HepG2 (cell line): Measurements from ENCODE around the gene LCN12. TPM values are rescaled to one million over a fixed set of nuclear protein-coding genes. Genes with fewer than 3 reads are reported as not detected.
A peak's percentile ranks its signal among the peaks of the same experiment; 100 is the strongest.

Experiments
- ATAC-seq: fragments of 200-7000 bp; cut with Tn5 transposase; 3 replicates; pipeline ENCODE4 v1.9.1; 2020; ENCODE audit warnings: mild to moderate bottlenecking, moderate library complexity
- BruUV-seq: library from RNA; stranded (reverse); fragments of 400-500 nt; replicated peaks from 2 replicates; lab custom pipeline; 2021; lab: Mats Ljungman, UMichigan
- CTCF ChIA-PET: fragments of 300-600 bp; formaldehyde crosslinking; extraction: SDS; loops from one replicate; lab custom pipeline; 2021; ENCODE audit warnings: low total read pairs, inconsistent platforms, low intra/inter-chr PET ratio; lab: Yijun Ruan, JAX
- POLR2A ChIA-PET: fragments of 350-600 bp; sonication (Branson Sonifier 250); formaldehyde crosslinking; loops from one replicate; lab custom pipeline; 2020; ENCODE audit warnings: antibody characterized with exemption, inconsistent platforms; lab: Yijun Ruan, JAX
- DNase-seq: peaks from one replicate; pipeline ENCODE4 v3.0.0-alpha.2; 2015; ENCODE audit warnings: low spot score
- FAIRE-seq: peaks from 3 replicates; lab custom pipeline; 2011; peaks lifted over from hg19 to GRCh38; lab: Jason Lieb, UNC
- H2AFZ ChIP-seq: one replicate; pipeline ENCODE4 v1.6.1; 2011; ENCODE audit warnings: low read length, inconsistent platforms
- H3K27ac ChIP-seq: fragments of 300-600 bp; 3 replicates; pipeline ENCODE4 v1.8.0; 2011; ENCODE audit warnings: mixed run types, mild to moderate bottlenecking, mixed read lengths, low read length, inconsistent platforms; ENCODE audit not compliant: insufficient read depth; ENCODE audit errors: extremely low read length
- H3K27me3 ChIP-seq, 2 experiments: fragments of 200-600 bp in 1 of 2; 2 replicates in 1 of 2; 3 replicates in 1 of 2; pipeline versions ENCODE4 v1.6.0 to v1.8.0; 2011; ENCODE audit warnings: low read length in 2 of 2, mild to moderate bottlenecking in 2 of 2, moderate library complexity in 2 of 2, inconsistent platforms in 1 of 2; ENCODE audit not compliant: insufficient read depth in 2 of 2, control insufficient read depth in 1 of 2
- H3K36me3 ChIP-seq, 2 experiments: fragments of 200-600 bp in 1 of 2; replicated peaks in 1 of 2; 2 replicates in 1 of 2; 3 replicates in 1 of 2; pipeline versions ENCODE4 v1.5.1 to v1.8.0; 2011; ENCODE audit warnings: low read length in 2 of 2, inconsistent platforms in 1 of 2; ENCODE audit not compliant: insufficient read depth in 2 of 2, control insufficient read depth in 1 of 2
- H3K4me1 ChIP-seq: 2 replicates; pipeline ENCODE4 v1.5.1; 2012; ENCODE audit warnings: low read length, inconsistent platforms; ENCODE audit not compliant: insufficient read depth
- H3K4me2 ChIP-seq: 2 replicates; pipeline ENCODE4 v1.6.0; 2011; ENCODE audit warnings: low read depth, low read length, inconsistent platforms
- H3K4me3 ChIP-seq, 3 experiments: fragments of 200-600 bp in 1 of 3; sonication (generic), shearing (Covaris generic) in 1 of 3; replicated peaks in 1 of 3; 2 replicates each; pipeline ENCODE4 v1.5.1; 2011 to 2016; ENCODE audit warnings: low read length in 3 of 3, inconsistent platforms in 2 of 3, low read depth in 2 of 3, mild to moderate bottlenecking in 2 of 3, control low read depth in 1 of 3, mixed read lengths in 1 of 3; ENCODE audit not compliant: insufficient read depth in 1 of 3
- H3K79me2 ChIP-seq: one replicate; pipeline ENCODE4 v1.6.1; 2011; ENCODE audit warnings: low read length, inconsistent platforms; ENCODE audit not compliant: insufficient read depth
- H3K9ac ChIP-seq: 2 replicates; pipeline ENCODE4 v1.6.0; 2011; ENCODE audit warnings: mild to moderate bottlenecking, low read depth, low read length, inconsistent platforms; ENCODE audit not compliant: insufficient read depth
- H3K9me3 ChIP-seq: 2 replicates; pipeline ENCODE4 v1.5.1; 2012; ENCODE audit warnings: mild to moderate bottlenecking, low read length
- H4K20me1 ChIP-seq: 2 replicates; pipeline ENCODE4 v1.6.0; 2011; ENCODE audit warnings: inconsistent platforms, mild to moderate bottlenecking, low read length, moderate library complexity; ENCODE audit not compliant: insufficient read depth
- CHD2 ChIP-seq: IDR thresholded peaks from 2 replicates; pipeline ENCODE4 v1.6.1; 2011; ENCODE audit warnings: low read depth, low read length, improper control_type of control experiment
- HMG20A ChIP-seq: IDR thresholded peaks from 2 replicates; pipeline ENCODE4 v1.6.1; 2016; ENCODE audit warnings: borderline replicate concordance
- HNRNPUL1 ChIP-seq: fragments of 200-400 bp; formaldehyde crosslinking; IDR thresholded peaks from 2 replicates; pipeline ENCODE4 v1.6.1; 2017; ENCODE audit warnings: low read depth, mild to moderate bottlenecking, low read length, moderate library complexity
- NFKB2 ChIP-seq: sonication (generic); formaldehyde crosslinking; IDR thresholded peaks from 2 replicates; pipeline ENCODE4 v1.4.0; 2020; ENCODE audit warnings: missing genetic modification reagents, borderline replicate concordance
- YEATS2 ChIP-seq: sonication (generic); formaldehyde crosslinking; IDR thresholded peaks from 2 replicates; pipeline ENCODE4 v1.4.0; 2020; ENCODE audit warnings: missing genetic modification reagents, borderline replicate concordance
- ZMYM4 ChIP-seq: sonication (generic); formaldehyde crosslinking; IDR thresholded peaks from 2 replicates; pipeline ENCODE4 v1.8.1; 2023; ENCODE audit warnings: mild to moderate bottlenecking, missing genetic modification reagents
- ZNF326 ChIP-seq: sonication (generic); formaldehyde crosslinking; IDR thresholded peaks from 2 replicates; pipeline ENCODE4 v1.4.0; 2020; ENCODE audit warnings: missing genetic modification reagents, borderline replicate concordance
- ZNF687 ChIP-seq: sonication (generic); formaldehyde crosslinking; IDR thresholded peaks from 2 replicates; pipeline ENCODE4 v1.5.1; 2020; ENCODE audit warnings: mild to moderate bottlenecking, missing genetic modification reagents, moderate library complexity
- WGBS: methylation state at CpG from one replicate; pipeline ENCODE4 v1.1.6; 2017; ENCODE audit warnings: low lambda C conversion rate; 5-methylcytosine and 5-hydroxymethylcytosine counted together
- in situ Hi-C: cut with HindIII; loops from 2 replicates; pipeline ENCODE4 v1.10.0; 2017; ENCODE audit warnings: low pct_unique_long_range_greater_than_20kb; ENCODE audit not compliant: extremely low pct_ligation_motif_present
- intact Hi-C: fragments of 100-400 bp; cut with micrococcal nuclease; formaldehyde crosslinking; loops from one replicate; pipeline ENCODE4 v1.10.0; 2022; ENCODE audit not compliant: unreplicated experiment
- polyA plus RNA-seq, 8 experiments: library from polyadenylated mRNA; depleted of rRNA in 3 of 8; stranded (reverse) in 7 of 8; unstranded in 1 of 8; fragments of >200 nt; fragmentation: Illumina TruSeq in 4 of 8; extraction: Trizol in 4 of 8; gene quantifications; 2 replicates each; pipeline versions ENCODE4 v1.2.1 to v1.2.3, GENCODE V29; 2011 to 2016; ENCODE audit warnings: low read depth in 4 of 8, missing spikeins in 1 of 8, mixed read lengths in 1 of 8; ENCODE audit not compliant: insufficient read depth in 1 of 8
- total RNA-seq, 5 experiments: library from RNA; depleted of rRNA; stranded (reverse); fragments of >200 nt; fragmentation: Illumina TruSeq; extraction: Trizol; gene quantifications; 2 replicates each; pipeline ENCODE4 v1.2.3, GENCODE V29; 2016; ENCODE audit warnings: low read depth in 1 of 5

The LCN12 gene
- total and polyA plus RNA-seq, 2 of the 13 experiments (the other 11 are each of a cell fraction or from before 2014, with no cell fraction given): 3.4 to 6.9 TPM

GRCh38 chr9:136977223-136977622 is 25.1 kb downstream of the LCN12 start, which contains the start of gene PTGDS:
PTGDS (plus strand) TSS chr9:136977504; CDS start chr9:136977579, 75 bp downstream.
- Histone ChIP-seq H3K4me1 (peaks cover 47% of the 10 kb centered on the region), H3K27me3 (peaks cover 12 to 59% of the 10 kb centered on the region in 2 experiments), H3K27ac (no peak within 1 kb of the TSS), H3K79me2 (no peaks in the 10 kb centered on the region), H3K36me3 (no peaks in the 10 kb centered on the region), H4K20me1 (no peaks in the 10 kb centered on the region), H3K9me3 (no peaks in the 10 kb centered on the region), H3K4me2 (peak within 1 kb of the TSS; percentile 23; the same call in 1 of the 2 replicates), H2AFZ (no peak within 1 kb of the TSS), H3K4me3 (no peak within 1 kb of the TSS; a peak in 1 of 6 replicates), H3K9ac (no peak within 1 kb of the TSS)
- in situ Hi-C loops: no loop called here
- intact Hi-C loops: no loop called here
- no peak for FAIRE-seq
- no peak for ATAC-seq
- POLR2A ChIA-PET: interaction anchor here (1.4 kb wide), 1 partner anchor 24 kb away, joined by 4 read pairs; no protein-coding TSS in a partner anchor
- CTCF ChIA-PET: no interaction called here
- no TSS peak for BruUV-seq
- WGBS: 35% methylated on average over 6 of the region's 10 CpGs
- no peak for DNase-seq
- no peak for TF ChIP-seq HNRNPUL1
- no peak for TF ChIP-seq HMG20A
- TF ChIP-seq YEATS2 (CRISPR knock-in tag): no peak

- H3K27ac ChIP-seq: no peak overlapping the region
- ATAC-seq: no peak
- H3K9ac ChIP-seq: no peak overlapping the region
- peaks cover 11 to 60% of the 10 kb centered on the region in 2 experiments for H3K27me3 ChIP-seq
- FAIRE-seq: no peak
- peaks cover 47% of the 10 kb centered on the region for H3K4me1 ChIP-seq
- intact Hi-C loops (no loop called here), in situ Hi-C loops (no loop called here)
- no peak for TF ChIP-seq ZNF687
- no peak for TF ChIP-seq ZNF326 (CRISPR knock-in tag)
- no peak for TF ChIP-seq CHD2
- TF ChIP-seq ZMYM4: no peak
- TF ChIP-seq NFKB2 (CRISPR knock-in tag): no peak
- H3K36me3 ChIP-seq: no peaks in the 10 kb centered on the region
- CTCF ChIA-PET: no interaction called here
- no peak for DNase-seq
- no peaks in the 10 kb centered on the region for H3K9me3 ChIP-seq
- POLR2A ChIA-PET: interaction anchor here (0.8 to 2.3 kb wide), 4 partner anchors 14 to 32 kb away, joined by 3 to 13 read pairs (median 4); partner anchors contain the start of gene PAXX
- no peaks in the 10 kb centered on the region for H3K79me2 ChIP-seq
- 71% methylated on average over 8 of the region's 33 CpGs for WGBS
- peak overlapping the region; percentile 23; the same call in 1 of the 2 replicates for H3K4me2 ChIP-seq
- H3K4me3 ChIP-seq: no peak overlapping the region; a peak in 1 of 6 replicates
- no peaks in the 10 kb centered on the region for H4K20me1 ChIP-seq
- no peak overlapping the region for H2AFZ ChIP-seq
- no TSS peak for BruUV-seq
Measured at GRCh38 chr9:136977649-136978072, 25.6 kb downstream of the LCN12 start.
